ENCODE measurements around the gene RGS9. TPM values are rescaled to one million over a fixed set of nuclear protein-coding genes. Genes with fewer than 3 reads are reported as not detected.
"Not testable (repeated sequence)": the region's sequence is repeated elsewhere in the genome, so short reads cannot be mapped to it uniquely, and the experiment has no call there.

RGS9 gene
- total RNA-seq, 2 experiments from 2014 or later, result 13.7 to 26.4 TPM

GRCh38 chr17:65176646-65177409 is 39.7 kb downstream of the RGS9 start:
- no peaks in the 10 kb centered on the region for H3K36me3 ChIP-seq (ENCODE audit: insufficient read depth, low read length)
- H3K4me1 ChIP-seq (ENCODE audit: insufficient read depth, low read length, poor library complexity, severe bottlenecking), result peaks cover 96% of the 10 kb centered on the region
- H3K79me2 ChIP-seq (ENCODE audit: insufficient read depth, low read depth, low read length), result no peaks in the 10 kb centered on the region
- H2AFZ ChIP-seq (ENCODE audit: low read length), result no peak overlapping the region
- TF ChIP-seq EZH2phosphoT487 (IDR thresholded peaks at IDR 0.05; ENCODE audit: borderline replicate concordance, low read depth, low read length), result no peak
- TF ChIP-seq, protein P1, sequence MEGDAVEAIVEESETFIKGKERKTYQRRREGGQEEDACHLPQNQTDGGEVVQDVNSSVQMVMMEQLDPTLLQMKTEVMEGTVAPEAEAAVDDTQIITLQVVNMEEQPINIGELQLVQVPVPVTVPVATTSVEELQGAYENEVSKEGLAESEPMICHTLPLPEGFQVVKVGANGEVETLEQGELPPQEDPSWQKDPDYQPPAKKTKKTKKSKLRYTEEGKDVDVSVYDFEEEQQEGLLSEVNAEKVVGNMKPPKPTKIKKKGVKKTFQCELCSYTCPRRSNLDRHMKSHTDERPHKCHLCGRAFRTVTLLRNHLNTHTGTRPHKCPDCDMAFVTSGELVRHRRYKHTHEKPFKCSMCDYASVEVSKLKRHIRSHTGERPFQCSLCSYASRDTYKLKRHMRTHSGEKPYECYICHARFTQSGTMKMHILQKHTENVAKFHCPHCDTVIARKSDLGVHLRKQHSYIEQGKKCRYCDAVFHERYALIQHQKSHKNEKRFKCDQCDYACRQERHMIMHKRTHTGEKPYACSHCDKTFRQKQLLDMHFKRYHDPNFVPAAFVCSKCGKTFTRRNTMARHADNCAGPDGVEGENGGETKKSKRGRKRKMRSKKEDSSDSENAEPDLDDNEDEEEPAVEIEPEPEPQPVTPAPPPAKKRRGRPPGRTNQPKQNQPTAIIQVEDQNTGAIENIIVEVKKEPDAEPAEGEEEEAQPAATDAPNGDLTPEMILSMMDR (conservative IDR thresholded peaks at IDR 0.05; ENCODE audit: low read length), result no peak
- ChIA-PET CTCF (ENCODE audit: unreplicated experiment) (no interaction called here), POLR2A (interaction anchor here (0.7 kb wide), 1 partner anchor 206 kb away, joined by 3 read pairs; no protein-coding TSS in a partner anchor)
- no peaks in the 10 kb centered on the region for H3K9me3 ChIP-seq (ENCODE audit: low read length)
- no peak for DNase-seq (ENCODE audit: low spot score)
- H4K20me1 ChIP-seq (ENCODE audit: insufficient read depth, low read length), result no peaks in the 10 kb centered on the region
- H3K27ac ChIP-seq (ENCODE audit: low read depth, low read length, poor library complexity, severe bottlenecking), result peak overlapping the region; percentile 45
- BruUV-seq (replicated peaks), result no TSS peak
- peak overlapping the region; percentile 28; the same call in 1 of the 2 replicates for H3K4me2 ChIP-seq (ENCODE audit: low read length)
- intact Hi-C loops (cut with micrococcal nuclease; ENCODE audit: unreplicated experiment), result no loop called here
- no peak overlapping the region for H3K4me3 ChIP-seq (ENCODE audit: low read depth, low read length, poor library complexity, severe bottlenecking)
- no peaks in the 10 kb centered on the region for H3K9me2 ChIP-seq (ENCODE audit: insufficient read depth, low read length)

DNA sequence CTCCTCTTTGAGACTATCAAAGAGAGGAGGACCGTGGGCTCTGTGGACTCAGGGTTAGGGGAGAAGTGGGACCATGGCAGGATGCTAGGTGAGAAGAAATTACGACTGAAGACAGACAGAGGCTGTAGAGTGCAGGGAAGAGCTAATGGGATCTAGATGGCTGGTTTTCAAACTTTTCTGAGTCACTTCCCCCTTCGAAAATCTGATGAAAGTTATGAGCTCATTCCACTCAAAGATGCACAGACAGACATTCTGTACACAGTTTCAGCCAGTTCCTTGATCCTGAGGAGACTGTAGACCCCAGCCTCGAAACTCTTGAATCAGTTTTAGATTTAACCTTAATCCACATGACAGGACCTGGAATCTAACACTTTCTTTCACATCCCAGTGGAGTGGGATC is 40.7 kb downstream of the RGS9 start:
- Histone ChIP-seq H3K79me2 (ENCODE audit: insufficient read depth, low read depth, low read length) (no peaks in the 10 kb centered on the region), H2AFZ (ENCODE audit: low read length) (no peak overlapping the region), H3K9me2 (ENCODE audit: insufficient read depth, low read length) (no peaks in the 10 kb centered on the region), H4K20me1 (ENCODE audit: insufficient read depth, low read length) (no peaks in the 10 kb centered on the region), H3K27ac (ENCODE audit: low read depth, low read length, poor library complexity, severe bottlenecking) (peak overlapping the region; percentile 46), H3K36me3 (ENCODE audit: insufficient read depth, low read length) (no peaks in the 10 kb centered on the region), H3K4me3 (ENCODE audit: low read depth, low read length, poor library complexity, severe bottlenecking) (no peak overlapping the region), H3K9me3 (ENCODE audit: low read length) (no peaks in the 10 kb centered on the region), H3K4me1 (ENCODE audit: insufficient read depth, low read length, poor library complexity, severe bottlenecking) (peaks cover 96% of the 10 kb centered on the region), H3K4me2 (ENCODE audit: low read length) (no peak overlapping the region)
- ChIA-PET CTCF (ENCODE audit: unreplicated experiment) (interaction anchor here (1.7 kb wide), 1 partner anchor 9 kb away, joined by 3 read pairs; no protein-coding TSS in a partner anchor), POLR2A (interaction anchor here (0.9 to 1.6 kb wide), 4 partner anchors 9 to 39 kb away, joined by 3 read pairs; no protein-coding TSS in a partner anchor)
- no peak for TF ChIP-seq EZH2phosphoT487 (IDR thresholded peaks at IDR 0.05; ENCODE audit: borderline replicate concordance, low read depth, low read length)
- TF ChIP-seq, protein P1 (conservative IDR thresholded peaks at IDR 0.05; ENCODE audit: low read length), result no peak
- DNase-seq (ENCODE audit: low spot score), result peak; percentile 21
- intact Hi-C loops (cut with micrococcal nuclease; ENCODE audit: unreplicated experiment), result no loop called here
- BruUV-seq (replicated peaks), result no TSS peak

- Histone ChIP-seq H3K4me2 (ENCODE audit: low read length) (peak overlapping the region; percentile 67), H3K4me1 (ENCODE audit: insufficient read depth, low read length, poor library complexity, severe bottlenecking) (peaks cover 96% of the 10 kb centered on the region), H3K4me3 (ENCODE audit: low read depth, low read length, poor library complexity, severe bottlenecking) (peak overlapping the region; percentile 42), H3K27ac (ENCODE audit: low read depth, low read length, poor library complexity, severe bottlenecking) (peak overlapping the region; percentile 96), H2AFZ (ENCODE audit: low read length) (peak overlapping the region; percentile 48; the same call in 1 of the 2 replicates)
- intact Hi-C loops (cut with micrococcal nuclease; ENCODE audit: unreplicated experiment), result loop anchor here (5.0 kb wide), 4 partner anchors 58 to 213 kb away; partner anchors contain the start of gene GNA13
- H4K20me1 ChIP-seq (ENCODE audit: insufficient read depth, low read length); CTCF ChIA-PET (ENCODE audit: unreplicated experiment); H3K9me2 ChIP-seq (ENCODE audit: insufficient read depth, low read length); H3K79me2 ChIP-seq (ENCODE audit: insufficient read depth, low read depth, low read length); BruUV-seq (replicated peaks); H3K36me3 ChIP-seq (ENCODE audit: insufficient read depth, low read length); DNase-seq (ENCODE audit: low spot score); H3K9me3 ChIP-seq (ENCODE audit: low read length): not testable (repeated sequence)
- POLR2A ChIA-PET, result interaction anchor here (1.2 to 2.3 kb wide), 4 partner anchors 25 to 219 kb away, joined by 3 to 15 read pairs (median 4); no protein-coding TSS in a partner anchor
These were observed 43.1 kb downstream of the RGS9 start for GRCh38 chr17:65180276-65180675.

DNA sequence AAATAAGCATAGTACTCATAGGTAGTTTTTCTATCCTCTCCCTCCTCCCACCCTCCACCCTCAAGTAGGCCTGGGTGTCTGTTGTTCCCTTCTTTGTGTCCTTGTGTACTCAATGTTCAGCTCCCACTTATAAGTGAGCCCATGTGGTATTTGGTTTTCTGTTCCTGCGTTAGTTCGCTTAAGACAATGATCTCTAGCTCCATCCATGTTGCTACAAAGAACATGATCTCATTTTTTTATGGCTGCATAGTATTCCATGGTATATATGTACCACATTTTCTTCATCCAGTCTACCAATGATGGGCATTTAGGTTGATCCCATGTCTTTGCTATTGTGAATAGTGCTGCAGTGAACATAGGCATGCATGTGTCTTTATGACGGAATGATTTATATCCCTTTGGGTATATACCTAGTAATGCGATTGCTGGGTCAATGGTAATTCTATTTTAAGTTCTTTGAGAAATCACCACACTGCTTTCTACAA is 43.6 kb downstream of the RGS9 start:
- peak overlapping the region; percentile 67 for H3K4me2 ChIP-seq (ENCODE audit: low read length)
- not testable (repeated sequence) for BruUV-seq (replicated peaks)
- peaks cover 94% of the 10 kb centered on the region for H3K4me1 ChIP-seq (ENCODE audit: insufficient read depth, low read length, poor library complexity, severe bottlenecking)

More for the DNA sequence above, 43.6 kb downstream of the RGS9 start:
- H3K27ac ChIP-seq (ENCODE audit: low read depth, low read length, poor library complexity, severe bottlenecking), result peak overlapping the region; percentile 96
- H3K36me3 ChIP-seq (ENCODE audit: insufficient read depth, low read length); H3K9me2 ChIP-seq (ENCODE audit: insufficient read depth, low read length); DNase-seq (ENCODE audit: low spot score); H3K9me3 ChIP-seq (ENCODE audit: low read length); H4K20me1 ChIP-seq (ENCODE audit: insufficient read depth, low read length); H3K79me2 ChIP-seq (ENCODE audit: insufficient read depth, low read depth, low read length): not testable (repeated sequence)
- ChIA-PET POLR2A (interaction anchor here (0.9 to 2.3 kb wide), 7 partner anchors 7 to 219 kb away, joined by 3 to 15 read pairs (median 3); no protein-coding TSS in a partner anchor), CTCF (ENCODE audit: unreplicated experiment) (interaction anchor here (0.9 kb wide), 1 partner anchor 25 kb away, joined by 3 read pairs; no protein-coding TSS in a partner anchor)
- H3K4me3 ChIP-seq (ENCODE audit: low read depth, low read length, poor library complexity, severe bottlenecking), result peak overlapping the region; percentile 42
- peak overlapping the region; percentile 76; the same call in 1 of the 2 replicates for H2AFZ ChIP-seq (ENCODE audit: low read length)
- intact Hi-C loops (cut with micrococcal nuclease; ENCODE audit: unreplicated experiment), result loop anchor here (5.0 kb wide), 4 partner anchors 58 to 213 kb away; partner anchors contain the start of gene GNA13

Measured in OCI-LY7 (cell line).